Gastrocnemius medialis (tissue), 4 donors: ENCODE measurements around the gene PXMP2.

Experiments
- CTCF ChIP-seq, 5 experiments: fragments of 450-650 bp in 3 of 5; fragments of 200-600 bp in 2 of 5; sonication (generic) in 2 of 5; IDR thresholded peaks in 4 of 5; conservative IDR thresholded peaks in 1 of 5; 1 replicate in 4 of 5; 2 replicates in 1 of 5; pipeline ENCODE4 v1.5.1; 2016 to 2019; ENCODE audit warnings: antibody characterized with exemption in 5 of 5, mild to moderate bottlenecking in 3 of 5, moderate library complexity in 3 of 5
- POLR2A ChIP-seq, 2 donors: fragments of 450-650 bp; IDR thresholded peaks; one replicate each; pipeline ENCODE4 v1.6.1; 2017; ENCODE audit warnings: antibody characterized with exemption in 2 of 2, mild to moderate bottlenecking in 2 of 2, moderate library complexity in 2 of 2

DNA sequence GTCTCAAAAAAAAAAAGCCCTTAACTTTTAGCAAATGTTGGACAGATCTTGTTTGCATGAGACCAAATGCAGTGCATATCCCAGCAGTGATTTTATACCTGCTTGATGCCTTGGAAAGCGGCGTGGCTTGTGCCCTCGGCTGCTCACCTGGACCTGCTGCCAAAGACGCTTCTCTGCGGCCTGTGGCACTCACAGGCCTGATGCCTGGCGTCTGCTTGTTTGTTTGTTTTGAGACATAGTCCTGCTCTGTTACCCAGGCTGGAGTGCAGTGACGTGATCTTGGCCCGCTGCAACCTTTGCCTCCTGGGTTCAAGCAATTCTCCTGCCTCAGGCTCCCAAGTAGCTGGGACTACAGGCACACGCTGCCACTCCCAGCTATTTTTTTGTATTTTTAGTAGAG lies 28.5 kb downstream of the PXMP2 start:
- no peak for TF ChIP-seq CTCF (IDR thresholded peaks at IDR 0.05 in 4 of 5, conservative IDR thresholded peaks at IDR 0.05 in 1 of 5)
- no peak for TF ChIP-seq POLR2A (IDR thresholded peaks at IDR 0.05)
